ENCODE measurements around the gene CYP11A1.
A peak's percentile ranks its signal among the peaks of the same experiment; 100 is the strongest.

The CYP11A1 gene

DNA sequence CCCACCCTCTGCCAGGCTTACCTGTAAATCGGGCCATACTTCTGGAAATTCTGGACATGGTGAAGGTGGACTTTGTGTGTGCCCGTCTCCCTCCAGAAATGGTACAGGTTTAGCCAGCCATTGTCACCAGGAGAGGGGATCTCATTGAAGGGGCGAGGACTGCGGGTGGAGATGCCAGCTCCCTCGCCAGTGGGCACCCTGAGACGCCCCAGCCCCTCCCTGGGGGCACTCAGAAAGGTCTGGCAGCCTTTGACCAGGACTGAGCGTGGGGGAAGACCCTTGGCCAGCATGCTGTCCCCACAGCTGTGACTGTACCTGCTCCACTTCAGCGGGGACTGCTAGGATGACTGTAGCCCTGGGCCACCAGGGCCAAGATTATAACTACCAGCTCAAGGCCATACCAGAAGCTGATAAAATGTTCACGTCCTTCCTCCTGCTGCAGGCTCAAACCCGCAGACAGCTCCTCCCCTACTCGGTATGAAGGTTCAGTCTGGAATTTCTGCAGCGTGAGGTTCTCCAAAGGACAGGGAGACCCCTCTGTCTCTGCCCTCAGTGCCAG, at the start of gene CYP11A1:
TSS of gene CYP11A1 (minus strand) at position 351 of the 559 bp plus-strand sequence. CDS start at position 290, 61 bp downstream.
- no peak for DNase-seq

DNA sequence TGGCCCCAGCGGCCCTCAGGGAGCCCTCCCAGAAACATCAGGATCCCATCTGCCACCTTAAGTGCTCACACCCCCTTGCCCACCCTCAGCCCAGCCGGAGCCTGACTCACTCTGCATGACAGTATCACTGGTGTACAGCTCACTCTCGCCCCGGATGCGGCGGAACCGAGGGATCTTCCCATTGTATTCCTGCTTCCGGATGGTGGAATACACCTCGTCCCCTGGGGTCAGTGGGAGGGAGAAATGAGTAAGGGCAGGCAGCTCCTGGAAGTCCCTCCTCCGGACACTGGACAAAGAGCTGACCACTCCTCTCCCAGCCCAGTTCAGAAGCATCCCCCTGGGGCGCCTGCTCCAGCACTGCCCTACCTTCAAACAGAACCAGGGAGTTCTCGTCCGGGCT, 49.8 kb upstream of the CYP11A1 start:
- no peak for DNase-seq

DNA sequence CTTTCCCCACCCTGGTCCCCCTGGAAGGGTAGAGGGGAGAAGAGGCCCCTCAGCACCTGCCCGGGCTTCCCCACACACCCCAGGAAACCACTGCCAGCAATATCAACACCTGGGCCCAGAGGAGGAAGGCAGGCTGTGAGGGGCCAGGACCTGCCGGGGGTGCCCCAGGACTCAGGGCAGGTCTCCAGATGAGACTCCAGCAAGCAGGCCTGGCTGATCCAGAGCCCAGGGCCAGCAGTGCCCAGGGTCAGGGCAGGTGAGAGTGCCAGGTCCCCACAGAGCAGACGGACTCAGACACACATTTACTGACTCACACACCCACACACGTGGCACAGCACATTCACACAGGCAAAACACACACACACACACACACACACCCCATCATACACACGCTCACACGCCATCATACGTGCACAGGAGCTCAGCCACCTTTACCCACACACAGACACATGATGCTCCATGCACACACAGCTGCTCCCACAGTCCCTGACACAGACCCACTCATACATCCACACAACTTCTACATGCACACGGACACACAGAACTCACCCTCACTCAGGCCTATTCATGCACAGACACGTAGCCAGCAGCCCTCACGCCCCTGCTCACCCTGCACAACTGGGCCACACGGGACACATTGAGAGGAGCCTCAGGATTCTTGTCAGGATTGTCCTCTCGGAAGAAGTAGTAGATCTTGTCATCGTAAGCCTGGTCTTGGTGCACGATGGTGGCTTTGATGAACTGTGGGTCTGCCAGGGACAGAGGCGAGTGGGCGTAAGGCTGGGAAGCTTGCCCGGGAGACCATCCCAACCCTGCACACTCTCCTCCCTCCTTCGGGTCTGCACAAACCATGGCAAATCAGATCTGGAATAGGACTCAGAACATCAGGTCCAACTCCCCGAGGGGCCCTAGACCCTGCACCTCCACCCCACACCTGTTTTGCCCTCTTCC, 48.8 kb upstream of the CYP11A1 start:
- DNase-seq, result no peak

DNA sequence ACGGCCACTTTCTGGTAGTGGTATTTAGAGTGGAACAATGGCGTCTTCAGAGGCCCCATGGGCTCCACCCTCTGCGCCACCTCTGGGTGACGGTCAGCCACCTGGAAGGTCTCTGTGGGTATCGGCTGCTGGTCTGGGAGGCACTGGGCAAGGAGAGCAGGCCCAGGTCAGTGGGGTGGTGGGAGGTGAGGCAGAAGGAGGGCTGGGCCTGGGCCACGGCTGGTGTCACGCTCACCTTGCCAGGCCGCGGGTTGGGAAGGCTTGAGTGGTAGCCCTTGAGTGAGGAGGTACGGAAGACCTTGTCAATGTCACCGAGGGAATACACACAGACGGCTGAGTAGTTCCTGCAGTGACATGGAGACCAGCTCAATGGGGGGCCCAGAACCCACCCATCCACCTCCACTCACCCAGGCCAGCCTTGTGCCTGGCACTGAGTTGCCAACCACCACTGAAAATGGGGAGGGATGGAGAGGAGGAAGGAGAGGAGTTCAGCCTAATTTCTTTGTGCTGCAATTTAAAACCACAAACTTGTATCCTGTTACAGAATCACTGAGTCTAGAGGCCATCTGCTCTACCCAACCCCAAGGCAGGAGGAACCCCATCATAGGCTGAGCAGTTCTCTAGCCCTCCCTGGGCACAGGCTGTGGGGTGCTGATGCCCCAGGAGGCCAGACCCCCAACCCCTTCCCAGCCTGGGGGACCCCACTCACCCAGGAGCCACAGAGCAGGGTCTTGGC, 47.3 kb upstream of the CYP11A1 start:
- DNase-seq, result no peak

DNA sequence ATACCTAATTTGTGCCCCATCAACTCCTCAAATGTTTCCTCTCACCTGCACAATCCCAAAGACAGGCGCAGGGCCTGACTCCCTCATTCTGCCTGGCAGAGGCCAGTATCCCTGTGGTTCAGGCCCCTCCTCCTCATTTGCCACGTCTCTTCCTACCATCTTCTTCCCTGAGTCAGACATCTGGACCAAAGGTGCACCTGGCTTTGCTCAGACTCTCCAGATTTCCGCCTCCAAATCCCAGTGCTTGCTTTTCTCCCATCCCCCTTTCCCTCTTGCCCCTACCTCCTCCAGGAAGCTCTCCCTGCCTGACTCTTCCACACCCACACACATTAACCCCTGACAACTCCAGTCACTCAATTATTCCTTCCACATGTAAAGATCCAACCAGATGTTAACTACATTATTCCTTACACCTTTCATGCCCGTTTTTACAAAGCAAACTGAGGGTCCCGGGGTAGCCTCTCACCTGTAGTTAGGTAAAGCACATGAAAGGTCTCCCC, 46.7 kb upstream of the CYP11A1 start:
- DNase-seq, result no peak

- DNase-seq, result no peak
These were observed 46.1 kb upstream of the CYP11A1 start for GRCh38 chr15:74413350-74414080.

GRCh38 chr15:74412159-74412558, 44.7 kb upstream of the CYP11A1 start:
- DNase-seq, result no peak

- peak; percentile 28 to 70 for DNase-seq
These were observed 44.2 kb upstream of the CYP11A1 start for GRCh38 chr15:74411686-74412085.

DNA sequence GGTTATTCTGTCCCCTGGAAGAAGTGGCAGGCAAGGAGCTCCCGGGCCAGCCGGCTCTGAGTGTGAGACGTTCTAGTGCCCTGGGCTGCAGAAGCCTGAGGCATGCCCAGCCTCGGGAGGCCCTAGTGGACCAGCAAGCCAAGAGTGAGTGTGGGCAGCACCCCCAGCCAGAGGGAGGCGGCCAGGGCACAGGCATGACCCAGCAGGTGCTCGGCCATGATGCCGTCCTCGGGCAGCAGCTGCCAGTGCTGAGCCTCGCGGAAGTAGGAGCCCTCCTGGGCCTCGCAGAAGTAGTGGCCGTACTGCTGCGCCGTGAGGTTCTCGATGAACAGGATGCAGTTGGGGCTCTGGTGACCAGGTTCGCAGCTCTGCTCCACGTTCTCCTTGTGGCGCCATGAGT, 43.1 kb upstream of the CYP11A1 start:
- DNase-seq, result no peak

DNA sequence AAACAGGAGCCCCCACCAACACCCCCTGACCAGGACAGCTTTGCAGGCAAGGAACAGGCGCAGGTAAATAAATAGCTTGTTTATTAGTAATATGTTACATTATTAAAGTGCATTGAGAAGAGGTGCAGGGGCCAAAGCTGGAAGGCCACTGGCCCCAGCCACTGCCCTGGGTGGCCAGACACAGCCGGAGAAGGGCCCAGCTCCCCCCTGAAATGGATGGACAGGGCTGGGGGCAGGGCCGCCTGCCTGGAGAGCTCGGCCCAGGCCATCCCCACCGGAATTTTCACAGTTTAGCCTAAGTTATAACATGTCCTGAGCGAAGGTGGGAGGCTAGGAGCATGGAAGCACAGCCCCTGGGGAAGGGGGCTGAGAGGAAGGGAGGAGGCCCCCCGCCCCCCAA, 41.8 kb upstream of the CYP11A1 start:
- no peak for DNase-seq

GRCh38 chr15:74408815-74409214, 41.4 kb upstream of the CYP11A1 start:
- DNase-seq, result no peak

DNA sequence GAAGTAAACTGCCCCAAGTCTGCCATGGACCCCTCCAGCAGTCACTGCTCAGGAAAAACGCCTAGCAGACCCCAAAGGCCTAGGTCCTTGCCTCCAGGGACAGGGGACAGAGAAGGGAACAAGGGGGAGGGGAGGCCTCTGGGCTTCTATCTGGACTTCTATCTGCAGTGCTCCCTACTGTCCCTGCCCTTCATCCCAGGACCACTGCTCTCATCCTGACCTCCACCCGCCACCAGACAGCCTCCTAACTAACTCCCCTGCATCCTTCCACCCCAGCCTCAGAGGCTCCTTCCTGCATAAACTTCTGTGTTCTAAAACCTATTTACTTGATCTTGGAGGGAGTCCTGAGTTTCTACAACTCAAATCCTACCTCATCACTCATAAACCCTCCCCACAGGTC, 40.9 kb upstream of the CYP11A1 start:
- DNase-seq, result no peak

DNA sequence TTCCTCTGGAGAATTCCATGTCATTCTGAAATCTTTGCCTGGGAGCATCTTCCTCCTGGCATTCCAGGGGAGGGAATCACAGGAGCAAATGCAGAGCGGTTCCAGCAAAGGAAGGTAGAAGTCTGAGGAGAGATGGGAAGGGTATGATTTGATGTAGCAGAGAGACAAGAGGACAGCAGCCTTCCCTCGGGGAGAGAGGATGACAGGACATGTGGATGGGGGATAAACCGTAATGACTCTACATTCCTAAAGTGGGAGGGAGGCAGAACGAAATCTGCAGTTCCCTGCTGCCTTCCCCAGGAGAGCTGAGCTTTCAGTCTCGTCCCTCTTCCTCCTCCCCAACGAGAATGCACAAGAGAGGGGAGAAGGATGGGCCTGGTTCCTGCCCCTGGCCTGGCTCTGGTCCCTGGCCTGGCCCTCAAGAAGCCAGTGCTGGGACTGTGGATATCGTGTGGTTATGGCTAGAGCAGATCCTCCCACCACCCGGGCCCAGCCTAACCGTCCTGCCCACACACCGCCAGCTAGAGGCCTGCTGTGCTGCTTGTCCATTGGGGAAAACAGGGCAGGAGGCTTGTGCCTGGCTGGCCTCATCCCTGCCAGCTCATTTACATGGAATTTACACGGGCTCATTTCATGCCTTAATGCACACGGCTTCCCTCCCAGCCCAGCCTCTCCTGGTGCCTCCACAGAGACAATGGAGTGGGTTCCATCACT, 39.7 kb upstream of the CYP11A1 start:
- peak; percentile 88 to 96 for DNase-seq

DNA sequence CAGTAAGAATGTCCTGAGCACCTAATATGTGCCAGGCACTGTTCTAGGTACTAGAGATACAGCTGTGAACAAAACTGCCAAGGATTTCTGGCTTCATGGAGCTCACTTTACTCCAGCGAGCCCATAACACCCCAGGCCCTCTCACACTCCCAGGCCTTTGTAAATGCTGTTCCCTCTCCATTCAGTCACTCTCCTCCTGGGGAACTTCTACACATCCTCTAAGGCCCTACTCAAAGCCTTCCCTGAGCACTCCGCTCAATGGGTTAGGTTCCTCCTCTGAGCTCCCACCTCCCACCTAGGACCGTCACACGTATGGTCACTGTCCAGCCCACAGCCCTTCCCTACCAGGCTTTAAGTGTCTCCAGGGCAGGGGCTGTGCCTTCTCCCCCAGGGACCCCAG, 39.1 kb upstream of the CYP11A1 start:
- no peak for DNase-seq

GRCh38 chr15:74405823-74406222, 38.4 kb upstream of the CYP11A1 start:
- DNase-seq, result no peak

DNA sequence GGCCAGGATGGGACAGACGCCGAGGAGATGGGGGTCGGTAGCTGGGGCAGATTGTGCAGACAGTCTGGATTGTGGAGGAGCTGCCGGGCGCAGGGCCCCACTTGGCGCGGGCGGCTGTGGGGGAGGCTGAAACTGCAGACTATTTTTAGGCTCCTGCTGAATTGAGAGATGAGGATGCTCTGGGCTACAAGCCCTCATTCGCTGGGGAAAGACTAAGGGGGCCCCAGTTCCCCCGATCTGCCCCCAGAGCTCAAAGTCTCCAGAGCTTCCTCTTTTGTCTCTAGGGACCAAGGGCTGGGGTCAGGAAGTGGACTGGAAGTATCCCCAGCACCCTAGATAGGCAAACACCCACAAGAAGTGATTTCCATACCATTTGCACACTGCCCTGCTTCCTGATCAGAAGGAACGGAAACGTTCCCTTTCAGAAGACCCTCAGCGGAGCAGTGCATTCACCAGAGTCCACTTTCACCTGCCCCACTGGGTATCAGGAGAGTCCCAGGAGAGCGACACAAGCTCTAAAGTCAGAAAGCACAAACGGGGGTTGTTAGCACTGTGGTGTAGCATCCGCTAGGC, 36.6 kb upstream of the CYP11A1 start:
- DNase-seq, result peak; percentile 43 to 71

GRCh38 chr15:74403588-74403919, 36.1 kb upstream of the CYP11A1 start:
- no peak for DNase-seq

GRCh38 chr15:74402873-74403587, 35.6 kb upstream of the CYP11A1 start:
- DNase-seq, result no peak

DNA sequence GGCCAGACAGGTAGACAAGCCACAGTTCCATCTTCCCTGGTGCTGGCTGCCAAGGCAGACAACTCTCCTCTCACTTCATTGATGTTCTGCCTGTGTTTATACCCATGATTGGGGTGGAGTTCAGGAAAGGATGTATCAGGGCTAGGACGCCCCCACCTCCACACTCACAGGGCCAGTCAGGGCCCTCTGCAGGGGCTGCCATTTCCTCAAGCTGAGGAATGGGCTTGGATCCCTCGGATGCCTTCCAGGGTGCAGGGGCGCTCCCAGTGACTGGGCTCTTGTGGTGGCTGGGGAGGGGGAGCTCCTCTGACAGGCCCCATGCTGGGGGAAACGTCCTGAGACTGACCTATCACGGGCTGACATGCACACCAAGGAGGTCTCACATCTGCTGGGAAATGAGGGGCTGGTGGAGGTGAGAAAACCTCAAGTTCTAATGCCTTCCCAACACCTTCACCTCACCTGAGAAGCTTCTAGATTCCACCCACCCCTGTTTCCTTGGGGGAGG, 34.9 kb upstream of the CYP11A1 start:
- DNase-seq, result no peak

- DNase-seq, result no peak
These were observed 33.7 kb upstream of the CYP11A1 start for GRCh38 chr15:74400915-74401757.

Data from NCI-H526 (cell line).